GM18873 (cell line): ENCODE results near the gene IGFLR1.
"Not testable (repeated sequence)": the region's sequence is repeated elsewhere in the genome, so short reads cannot be mapped to it uniquely, and the experiment has no call there.

Experiments
- ATAC-seq: cut with Tn5 transposase; IDR thresholded peaks from one replicate; pipeline ENCODE4 v1.9.1; 2021; ENCODE audit warnings: mild to moderate bottlenecking, moderate library complexity, moderate number of reproducible peaks; ENCODE audit not compliant: unreplicated experiment, low FRiP score

IGFLR1 gene

DNA sequence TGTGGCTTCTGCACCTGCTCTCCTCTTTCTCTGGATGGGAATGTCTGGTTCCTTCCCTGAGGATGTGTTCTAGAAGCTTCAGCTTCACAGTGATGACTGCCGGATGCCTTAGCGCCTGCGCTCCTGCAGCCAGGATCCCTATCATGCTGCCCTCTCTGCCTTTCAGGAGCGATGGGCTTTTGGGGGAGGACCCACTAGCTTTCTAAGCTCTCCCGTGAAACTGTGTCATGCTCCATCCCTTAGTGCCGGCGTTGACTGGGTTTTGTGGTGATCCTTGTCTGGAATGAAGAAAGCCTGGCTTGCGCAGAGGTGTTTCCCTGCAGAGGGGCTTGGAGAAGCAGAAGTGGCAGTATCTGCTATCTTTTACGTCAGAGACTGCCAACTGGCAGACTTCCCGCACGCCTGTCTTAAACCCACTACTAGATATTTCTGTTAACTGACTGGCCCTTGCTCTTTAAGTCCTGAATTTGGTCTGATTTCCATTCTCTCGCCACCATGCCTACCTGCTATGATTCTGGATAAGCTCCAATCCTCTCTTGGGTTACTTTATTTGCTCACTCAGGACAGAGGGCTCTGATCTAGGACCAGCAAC lies 28.3 kb downstream of the IGFLR1 start:
- ATAC-seq = no peak

DNA sequence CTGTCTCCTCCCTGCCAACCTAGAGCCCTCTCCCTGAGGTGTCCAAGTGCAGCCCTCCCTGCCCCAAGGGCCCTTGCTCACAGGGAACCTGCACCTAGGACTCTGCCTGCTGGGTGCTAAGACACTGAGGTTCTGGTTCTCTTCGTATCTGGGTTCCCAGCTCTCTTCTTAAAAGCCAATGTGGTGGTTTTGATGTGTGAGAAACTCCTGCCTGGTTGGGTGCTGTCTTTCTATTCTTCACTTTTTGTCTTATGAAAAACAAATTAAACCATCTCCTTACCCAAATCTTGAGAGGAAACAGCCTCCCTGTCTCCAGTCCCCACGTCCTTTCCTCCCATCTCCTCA lies 28.8 kb downstream of the IGFLR1 start:
- ATAC-seq = no peak

DNA sequence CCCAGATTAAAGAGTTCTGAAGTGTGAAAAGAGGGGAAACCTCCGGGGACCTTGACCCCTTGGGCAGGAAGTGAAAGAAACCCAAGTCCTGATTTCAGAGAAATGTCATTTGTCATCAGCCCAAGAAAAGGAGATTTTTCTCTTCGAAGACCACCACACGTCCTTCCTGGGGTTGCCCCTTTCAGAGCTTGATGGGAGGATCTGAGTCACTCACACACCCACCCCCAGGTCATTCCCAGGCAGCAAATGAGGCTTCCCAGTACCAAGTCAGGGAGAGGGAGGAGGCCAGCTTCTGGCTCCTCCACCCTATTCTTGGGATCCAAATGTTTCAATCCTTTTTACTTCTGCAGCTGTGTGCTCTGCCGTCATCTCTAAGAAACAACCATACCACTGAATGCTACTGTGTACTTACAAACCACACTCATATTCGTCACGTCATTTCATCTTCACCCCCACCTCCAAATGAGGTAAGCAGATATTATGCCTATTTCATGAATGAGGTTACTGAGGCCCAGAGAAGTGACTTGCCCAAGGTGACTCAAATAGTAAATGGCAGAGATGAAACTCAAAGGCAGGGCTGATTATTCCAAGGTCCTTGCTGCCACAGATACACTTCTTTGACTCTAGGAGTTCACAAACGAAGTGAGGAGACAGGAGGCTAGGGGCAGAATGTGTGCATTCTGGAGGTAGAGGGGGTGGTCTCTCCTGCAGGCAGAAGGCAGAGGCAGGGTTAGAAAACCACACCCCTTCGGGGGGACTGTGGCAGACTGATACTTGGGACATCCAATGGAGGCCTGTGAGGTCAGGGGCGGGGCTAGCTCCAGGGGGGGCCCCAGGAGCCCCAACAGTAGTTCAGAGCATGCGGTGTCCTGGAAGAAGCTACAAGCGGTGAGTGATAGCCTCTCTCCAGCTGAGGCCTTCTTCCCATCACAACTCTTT lies 29.4 kb downstream of the IGFLR1 start:
- ATAC-seq = no peak

DNA sequence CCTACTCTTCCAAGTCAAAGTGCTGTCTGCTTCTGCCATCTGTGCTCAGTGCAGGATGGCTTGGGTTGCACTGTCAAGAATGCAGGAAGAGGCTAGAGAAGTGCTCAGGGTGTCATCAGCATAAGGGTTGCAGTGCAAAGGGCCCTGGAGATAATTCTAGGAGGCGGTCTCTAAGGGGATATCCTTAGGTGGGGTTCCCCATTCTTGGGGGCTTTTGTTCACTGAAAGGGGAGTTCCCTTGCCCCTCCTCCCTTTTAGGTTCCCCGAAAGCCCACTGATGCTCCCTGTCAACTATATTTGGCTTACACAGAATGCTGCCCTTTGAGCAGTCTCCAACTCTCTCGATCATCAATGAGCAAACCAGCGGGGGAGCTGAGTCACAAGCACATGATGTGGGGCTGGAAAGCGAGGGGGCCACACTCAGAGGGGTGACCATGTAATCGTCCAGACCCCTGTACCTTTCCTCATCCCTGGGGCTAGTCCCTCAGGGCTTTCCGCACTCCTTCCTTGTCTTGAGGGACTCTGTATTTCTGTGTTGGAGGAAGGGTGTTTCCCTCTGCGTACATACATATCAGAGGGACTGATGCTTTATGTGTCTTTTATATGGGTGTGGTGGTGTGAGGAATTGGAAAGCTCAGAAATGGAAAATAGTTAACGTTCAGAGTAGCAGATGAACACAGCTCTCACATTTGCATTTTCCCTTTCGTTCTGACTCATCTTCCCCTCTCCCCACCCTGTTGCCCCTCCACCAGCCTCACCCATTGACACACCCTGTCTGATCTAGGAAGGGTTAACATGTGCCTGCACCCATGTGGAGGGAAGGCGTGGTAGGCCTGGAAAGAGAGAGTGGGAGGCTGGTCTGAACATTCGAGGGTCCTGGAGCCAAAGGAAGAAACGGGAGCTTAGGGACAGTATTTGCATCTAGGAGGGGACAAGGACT lies 31.2 kb downstream of the IGFLR1 start:
- ATAC-seq = no peak

DNA sequence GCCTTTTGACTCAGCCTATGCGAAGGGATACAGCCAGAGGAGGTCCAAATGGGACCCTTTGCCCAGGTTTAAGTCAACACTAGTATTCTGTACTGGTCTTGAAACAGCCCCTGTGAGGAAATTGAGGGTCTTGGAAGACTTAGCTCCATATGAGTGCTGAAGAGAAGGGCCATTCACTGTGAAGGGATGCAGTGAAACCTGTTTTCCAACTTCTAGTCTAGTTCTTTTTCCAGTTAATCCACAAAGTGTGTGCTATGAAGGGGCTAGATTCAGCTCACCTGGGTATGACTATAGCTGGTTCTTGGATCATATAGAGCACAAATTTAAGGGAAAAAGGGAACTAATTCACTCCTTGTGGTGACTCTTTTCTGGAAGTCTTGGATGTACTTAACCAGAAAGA lies 33.9 kb downstream of the IGFLR1 start:
- ATAC-seq = no peak

DNA sequence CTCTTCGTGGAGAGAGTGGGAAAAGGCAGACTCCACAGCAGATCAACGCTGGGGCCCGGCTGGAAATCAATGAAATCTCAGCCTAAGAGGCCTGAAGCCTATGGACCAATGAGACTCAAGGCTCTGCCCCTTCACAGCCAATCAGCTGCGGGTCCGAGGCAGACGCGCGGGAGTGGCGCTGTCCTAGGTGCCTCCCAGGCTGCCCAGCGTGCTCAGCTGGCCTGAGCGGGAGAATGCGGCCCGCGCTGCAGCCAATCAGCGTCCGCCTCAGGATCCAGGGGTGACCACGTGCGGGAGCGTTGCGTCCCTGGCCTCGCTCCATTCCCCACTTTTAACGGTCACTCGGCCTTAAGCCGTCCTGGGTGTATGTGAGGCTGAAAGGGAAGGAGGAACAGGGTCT lies 38.0 kb downstream of the IGFLR1 start, which contains the start of gene ZBTB32:
ZBTB32 (plus strand) TSS at position 341 of the 400 bp plus-strand sequence. CDS start 10,069 bp downstream, outside the sequence.
- no peak for ATAC-seq

DNA sequence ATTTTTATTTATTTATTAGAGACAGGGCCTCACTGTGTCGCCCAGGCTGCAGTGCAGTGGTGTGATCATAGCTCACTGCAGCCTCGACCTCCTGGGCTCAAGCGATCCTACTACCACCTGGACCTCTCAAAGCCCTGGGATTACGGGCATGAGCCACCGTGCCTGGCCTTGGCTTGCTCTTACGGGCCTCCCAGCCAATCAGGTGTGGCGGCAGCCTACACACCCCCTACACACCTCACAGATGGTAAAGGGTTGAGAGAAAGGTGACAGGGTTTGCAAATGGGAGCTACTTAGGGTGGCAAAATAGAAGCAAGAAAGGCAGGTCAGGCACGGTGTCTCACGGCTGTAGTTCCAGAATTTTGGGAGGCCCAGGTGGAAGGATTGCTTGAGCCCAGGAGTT lies 38.9 kb downstream of the IGFLR1 start:
- ATAC-seq = no peak

DNA sequence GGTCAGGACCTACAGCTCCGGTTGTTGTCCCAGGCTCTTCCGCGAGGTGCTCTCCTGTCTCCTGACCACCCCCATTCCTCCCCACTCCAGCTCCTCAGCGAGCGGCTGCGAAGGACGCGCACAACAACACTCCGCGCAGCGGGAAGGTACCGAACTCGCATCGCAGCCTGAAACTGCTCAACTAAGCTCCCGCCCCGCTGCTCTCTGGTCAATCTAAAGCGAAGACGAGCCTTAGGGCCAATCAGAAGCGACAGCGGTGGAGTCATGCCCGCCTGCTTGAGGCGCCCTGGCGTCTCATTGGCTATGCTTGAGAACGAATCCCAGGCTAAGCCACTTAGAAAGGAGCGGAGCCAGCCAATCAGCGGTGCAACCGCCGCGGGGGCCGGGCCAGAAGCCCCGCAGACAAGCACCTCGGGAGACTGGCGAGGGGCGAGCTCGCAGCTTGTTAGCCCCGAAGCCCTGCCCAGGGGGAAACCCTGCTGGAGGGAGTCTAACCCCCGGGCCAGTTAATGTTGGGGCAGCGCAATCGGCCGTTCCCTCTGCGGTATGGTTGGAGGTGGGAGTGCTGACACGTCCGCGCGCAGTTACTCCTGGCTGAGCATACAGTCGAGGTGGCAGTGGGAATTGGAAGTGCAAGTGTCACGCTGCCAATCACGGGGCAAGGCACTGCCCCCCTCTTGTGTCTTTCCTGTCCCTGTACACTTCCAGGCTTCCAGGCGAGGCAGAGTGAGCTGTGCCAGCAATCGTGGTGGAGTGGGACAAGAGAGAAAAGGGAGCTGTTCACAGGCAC lies 39.8 kb downstream of the IGFLR1 start:
- ATAC-seq = peak; percentile 89

DNA sequence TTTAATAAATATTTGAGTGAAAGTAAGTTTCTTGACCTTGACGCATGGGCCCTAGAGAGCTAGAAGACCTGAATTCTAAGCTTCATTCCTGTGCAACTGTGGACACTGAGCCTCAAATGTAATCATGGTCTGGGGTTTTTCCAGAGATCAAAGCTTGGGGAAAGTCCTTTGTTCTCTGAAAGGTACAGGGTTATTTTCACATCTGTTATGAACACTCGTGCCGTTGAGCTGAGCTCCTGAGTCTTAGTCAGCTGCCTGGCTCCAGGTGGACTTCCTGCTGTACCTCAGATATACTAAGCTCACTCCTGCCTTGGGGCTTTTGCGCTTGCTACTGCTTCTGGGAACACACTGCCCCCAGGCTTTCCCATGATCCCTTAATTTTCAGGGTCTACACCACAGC lies 45.4 kb downstream of the IGFLR1 start:
- no peak for ATAC-seq

DNA sequence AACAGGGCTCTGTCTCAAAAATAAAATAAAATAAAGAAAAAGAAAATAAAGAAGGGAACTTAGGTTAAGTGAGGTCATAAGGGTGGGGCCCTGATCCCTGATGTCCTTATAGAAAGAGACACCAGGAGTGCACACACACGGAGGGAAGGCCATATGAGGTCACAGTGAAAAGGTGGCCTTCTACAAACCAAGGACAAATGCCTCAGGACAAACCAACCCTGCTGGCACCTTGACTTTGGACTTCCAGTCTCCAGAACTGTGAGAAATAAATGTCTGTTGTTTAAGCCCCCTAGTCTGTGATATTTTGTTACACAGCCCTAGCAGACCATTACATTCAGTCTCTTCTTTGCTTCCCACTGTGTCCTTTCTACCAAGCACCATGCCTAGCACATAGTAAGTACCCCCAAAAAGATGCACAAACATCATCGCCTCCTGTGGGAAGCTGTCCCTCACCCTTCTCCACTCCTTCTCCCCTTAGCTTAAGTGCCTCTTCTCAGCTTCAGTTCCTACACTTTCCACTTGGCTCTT lies 46.3 kb downstream of the IGFLR1 start:
- no peak for ATAC-seq

DNA sequence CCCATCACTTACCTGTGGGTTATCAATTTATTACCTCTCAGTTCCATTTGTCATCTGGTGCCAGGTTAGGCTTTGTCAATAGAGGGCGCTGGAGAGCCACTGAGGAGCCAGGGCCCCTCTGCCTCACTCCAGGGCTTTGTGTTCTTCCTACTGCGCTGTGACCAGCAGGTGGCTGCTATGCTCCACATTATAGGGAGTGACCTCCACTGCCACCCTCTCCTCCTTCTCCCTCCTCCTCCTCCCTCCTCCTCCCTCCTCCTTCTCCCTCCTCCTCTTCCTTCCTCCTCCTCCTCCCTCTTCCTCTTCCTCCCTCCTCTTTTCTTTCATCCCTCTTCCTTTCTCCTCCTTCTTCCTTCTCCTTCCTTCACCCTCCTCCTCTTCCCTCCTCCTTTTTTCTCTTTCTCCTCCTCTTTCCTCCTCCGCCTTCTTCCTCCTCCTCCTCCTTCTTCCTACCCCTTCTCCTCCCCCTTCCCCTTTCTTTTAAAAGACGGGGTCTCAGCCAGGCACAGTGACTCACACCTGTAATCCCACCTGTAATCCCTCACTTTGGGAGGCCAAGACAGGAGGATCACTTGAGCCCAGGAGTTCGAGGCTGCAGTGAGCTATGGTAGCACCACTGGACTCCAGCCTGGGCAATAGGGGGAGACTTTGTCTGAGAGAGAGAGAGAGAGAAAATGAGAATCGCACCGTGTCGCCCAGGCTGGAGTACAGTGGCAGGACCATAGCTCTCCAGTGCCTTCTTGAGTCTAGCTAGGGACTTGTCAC lies 48.2 kb downstream of the IGFLR1 start:
- ATAC-seq = no peak

DNA sequence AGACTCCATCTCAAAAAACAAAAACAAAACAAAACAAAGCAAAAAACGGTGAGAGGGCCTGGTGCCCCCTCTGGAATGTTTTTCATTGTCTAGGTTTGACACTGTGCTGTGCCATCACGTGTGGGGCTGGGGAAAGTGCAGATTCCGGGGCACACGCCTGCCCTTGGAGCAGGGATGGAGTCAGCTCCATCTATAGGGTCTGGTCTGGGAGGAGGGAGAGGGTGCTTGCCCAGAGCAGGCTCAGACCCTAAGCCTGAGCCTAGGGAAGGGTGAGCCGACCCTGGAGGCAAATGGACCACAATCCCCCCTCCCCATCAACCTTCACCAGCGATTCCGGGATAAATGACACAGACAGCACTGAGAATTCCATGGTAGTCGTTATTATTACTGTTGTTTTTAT lies 48.8 kb downstream of the IGFLR1 start:
- ATAC-seq = no peak

DNA sequence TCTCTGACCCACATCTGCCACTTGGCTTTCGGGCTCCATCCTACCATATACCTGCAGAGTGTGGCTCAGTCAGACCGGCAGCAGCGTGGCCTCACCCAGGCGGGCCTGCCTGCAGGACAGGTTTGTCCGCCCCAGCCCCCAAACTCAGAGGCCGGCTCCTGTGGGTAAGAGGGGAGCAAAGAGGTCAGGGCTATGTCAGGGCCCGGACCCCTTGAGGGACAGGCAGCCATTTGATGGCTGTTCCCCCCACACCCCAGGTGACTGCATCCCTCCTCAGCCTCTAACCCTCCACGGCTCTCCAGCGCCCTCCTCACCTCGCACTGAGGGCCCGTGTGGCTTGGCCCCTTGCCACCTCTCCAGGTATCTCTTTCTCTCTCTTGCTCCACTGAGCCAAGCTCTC lies 50.2 kb downstream of the IGFLR1 start:
- no peak for ATAC-seq

DNA sequence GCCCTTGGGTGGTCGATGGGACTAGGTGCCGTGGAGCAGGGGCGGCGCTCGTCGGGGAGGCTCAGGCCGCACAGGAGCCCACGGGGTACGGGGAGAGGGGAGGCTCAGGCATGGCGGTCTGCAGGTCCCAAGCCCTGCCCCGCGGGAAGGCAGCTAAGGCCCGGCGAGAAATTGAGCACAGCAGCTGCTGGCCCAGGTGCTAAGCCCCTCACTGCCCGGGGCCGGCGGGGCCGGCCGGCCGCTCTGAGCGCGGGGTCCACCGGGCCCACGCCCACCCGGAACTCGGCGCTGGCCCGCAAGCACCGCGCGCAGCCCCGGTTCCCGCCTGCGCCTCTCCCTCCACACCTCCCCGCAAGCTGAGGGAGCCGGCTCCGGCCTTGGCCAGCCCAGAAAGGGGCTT lies 51.1 kb downstream of the IGFLR1 start:
- not testable (repeated sequence) for ATAC-seq

DNA sequence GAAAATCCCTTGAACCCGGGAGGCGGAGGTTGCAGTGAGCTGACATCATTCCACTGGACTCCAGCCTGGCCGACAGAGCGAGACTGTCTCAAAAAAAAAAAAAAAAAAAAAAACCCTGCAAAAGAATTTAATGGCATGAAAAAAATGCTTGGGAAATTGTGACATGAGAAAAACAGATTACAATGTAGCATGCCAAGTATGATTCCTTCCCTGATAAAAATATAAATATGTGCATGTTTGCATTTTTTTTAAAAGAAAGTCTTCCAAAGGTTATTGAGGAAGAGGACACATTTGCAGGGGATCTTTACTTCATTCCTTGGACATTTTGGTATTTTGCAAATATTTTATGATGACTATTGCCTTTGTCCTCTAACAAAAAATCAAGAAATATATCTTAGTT lies 52.4 kb downstream of the IGFLR1 start:
- ATAC-seq = no peak
